Astrocyte (in vitro differentiated cells and primary cell): Measurements from ENCODE around the gene TEX2. TPM values are rescaled to one million over a fixed set of nuclear protein-coding genes. Genes with fewer than 3 reads are reported as not detected.

ENCODE experiments used
- DNase-seq: peaks from one replicate; pipeline ENCODE4 v3.0.0-alpha.2; 2010; ENCODE audit warnings: low read depth
- FAIRE-seq: peaks from 2 replicates; lab custom pipeline; 2011; peaks lifted over from hg19 to GRCh38; lab: Jason Lieb, UNC
- H2AFZ ChIP-seq: 2 replicates; pipeline ENCODE4 v1.6.0; 2012; ENCODE audit warnings: low read depth, low read length, inconsistent platforms
- H3K27ac ChIP-seq: 2 replicates; pipeline ENCODE4 v1.5.1; 2011; ENCODE audit warnings: low read depth, low read length, inconsistent platforms
- H3K27me3 ChIP-seq: 2 replicates; pipeline ENCODE4 v1.6.0; 2011; ENCODE audit warnings: low read length, inconsistent platforms; ENCODE audit not compliant: insufficient read depth
- H3K36me3 ChIP-seq: 2 replicates; pipeline ENCODE4 v1.5.1; 2011; ENCODE audit warnings: low read length, inconsistent platforms; ENCODE audit not compliant: insufficient read depth
- H3K4me1 ChIP-seq: 2 replicates; pipeline ENCODE4 v1.5.1; 2011; ENCODE audit warnings: low read length, inconsistent platforms; ENCODE audit not compliant: insufficient read depth
- H3K4me2 ChIP-seq: 2 replicates; pipeline ENCODE4 v1.6.0; 2012; ENCODE audit warnings: low read length, inconsistent platforms
- H3K4me3 ChIP-seq: 2 replicates; pipeline ENCODE4 v1.5.1; 2011; ENCODE audit warnings: low read depth, mild to moderate bottlenecking, low read length, inconsistent platforms; ENCODE audit not compliant: insufficient read depth
- H3K79me2 ChIP-seq: 2 replicates; pipeline ENCODE4 v1.6.0; 2012; ENCODE audit warnings: mild to moderate bottlenecking, low read length, inconsistent platforms; ENCODE audit not compliant: insufficient read depth
- H3K9ac ChIP-seq: 2 replicates; pipeline ENCODE4 v1.6.0; 2012; ENCODE audit warnings: mild to moderate bottlenecking, low read length, inconsistent platforms
- H3K9me3 ChIP-seq: 2 replicates; pipeline ENCODE4 v1.5.1; 2012; ENCODE audit warnings: low read depth, mild to moderate bottlenecking, low read length, inconsistent platforms; ENCODE audit not compliant: insufficient read depth
- H4K20me1 ChIP-seq: 2 replicates; pipeline ENCODE4 v1.6.0; 2012; ENCODE audit warnings: low read length, inconsistent platforms; ENCODE audit not compliant: insufficient read depth
- H3K27ac Mint-ChIP-seq: one replicate; pipeline ENCODE4 v1.8.0; 2021; ENCODE audit warnings: mild to moderate bottlenecking, mixed read lengths; ENCODE audit not compliant: unreplicated experiment
- H3K27me3 Mint-ChIP-seq: one replicate; pipeline ENCODE4 v1.8.0; 2021; ENCODE audit warnings: low read depth, mixed read lengths; ENCODE audit not compliant: unreplicated experiment
- H3K36me3 Mint-ChIP-seq: one replicate; pipeline ENCODE4 v1.8.0; 2021; ENCODE audit warnings: low read depth, mixed read lengths; ENCODE audit not compliant: unreplicated experiment
- H3K4me1 Mint-ChIP-seq: one replicate; pipeline ENCODE4 v1.8.0; 2021; ENCODE audit warnings: low read depth, mixed read lengths; ENCODE audit not compliant: unreplicated experiment
- H3K4me3 Mint-ChIP-seq: one replicate; pipeline ENCODE4 v1.8.0; 2021; ENCODE audit warnings: mild to moderate bottlenecking, moderate library complexity, mixed read lengths; ENCODE audit not compliant: unreplicated experiment
- H3K9me3 Mint-ChIP-seq: one replicate; pipeline ENCODE4 v1.8.0; 2021; ENCODE audit warnings: mild to moderate bottlenecking, mixed read lengths; ENCODE audit not compliant: unreplicated experiment
- CTCF ChIP-seq: IDR thresholded peaks from 2 replicates; pipeline ENCODE4 v1.5.1; 2011; ENCODE audit warnings: low read depth, mild to moderate bottlenecking, inconsistent platforms, low read length, moderate library complexity; ENCODE audit not compliant: insufficient read depth
- EZH2 ChIP-seq: IDR thresholded peaks from 2 replicates; pipeline ENCODE4 v1.6.1; 2012; ENCODE audit warnings: mild to moderate bottlenecking, low read length, inconsistent platforms; ENCODE audit not compliant: insufficient read depth
- total RNA-seq: library from RNA; stranded (reverse); gene quantifications from 2 replicates; pipeline ENCODE4 v1.2.1, GENCODE V29; 2021

Gene TEX2
- total RNA-seq, 1 donor from 2014 or later = 56.1 TPM

GRCh38 chr17:64146418-64147109 is 116.5 kb downstream of the TEX2 start:
- H2AFZ ChIP-seq = peak overlapping the region; percentile 37
- peak overlapping the region; percentile 86 for H3K4me3 ChIP-seq
- FAIRE-seq (no peak), DNase-seq (peak; percentile 60)
- TF ChIP-seq CTCF = no peak
- no peak for TF ChIP-seq EZH2
- Mint-ChIP-seq H3K4me3 (no peak overlapping the region), H3K27ac (no peak overlapping the region), H3K36me3 (peaks cover 5% of the 10 kb centered on the region), H3K4me1 (peaks cover 13% of the 10 kb centered on the region), H3K9me3 (no peaks in the 10 kb centered on the region), H3K27me3 (no peaks in the 10 kb centered on the region)
- peak overlapping the region; percentile 77 for H3K27ac ChIP-seq
- H3K4me2 ChIP-seq = peak overlapping the region; percentile 96
- H3K27me3 ChIP-seq = no peaks in the 10 kb centered on the region
- no peaks in the 10 kb centered on the region for H3K9me3 ChIP-seq
- peak overlapping the region; percentile 91 for H3K9ac ChIP-seq
- no peaks in the 10 kb centered on the region for H3K36me3 ChIP-seq
- peaks cover 16% of the 10 kb centered on the region for H3K4me1 ChIP-seq
- peaks cover 11% of the 10 kb centered on the region for H3K79me2 ChIP-seq
- peaks cover 7% of the 10 kb centered on the region for H4K20me1 ChIP-seq

GRCh38 chr17:64145751-64146417 is 117.2 kb downstream of the TEX2 start:
- H2AFZ ChIP-seq = peak overlapping the region; percentile 92
- H4K20me1 ChIP-seq = peaks cover 7% of the 10 kb centered on the region
- TF ChIP-seq EZH2 (no peak), CTCF (no peak)
- Mint-ChIP-seq H3K9me3 (no peaks in the 10 kb centered on the region), H3K4me3 (no peak overlapping the region), H3K27me3 (no peaks in the 10 kb centered on the region), H3K27ac (no peak overlapping the region), H3K4me1 (peaks cover 13% of the 10 kb centered on the region), H3K36me3 (peaks cover 5% of the 10 kb centered on the region)
- peaks cover 16% of the 10 kb centered on the region for H3K4me1 ChIP-seq
- no peaks in the 10 kb centered on the region for H3K36me3 ChIP-seq
- no peaks in the 10 kb centered on the region for H3K27me3 ChIP-seq
- DNase-seq = peak; percentile 100
- H3K4me2 ChIP-seq = peak overlapping the region; percentile 96
- H3K4me3 ChIP-seq = peak overlapping the region; percentile 86
- peak overlapping the region; percentile 77 for H3K27ac ChIP-seq
- peak; percentile 56 for FAIRE-seq
- H3K9me3 ChIP-seq = no peaks in the 10 kb centered on the region
- peaks cover 11% of the 10 kb centered on the region for H3K79me2 ChIP-seq
- peak overlapping the region; percentile 91 for H3K9ac ChIP-seq
